Sigmoid colon (tissue), 7 donors: ENCODE data around the gene GOLGA3. TPM values are rescaled to one million over a fixed set of nuclear protein-coding genes. Genes with fewer than 3 reads are reported as not detected.

ENCODE experiments used
- DNase-seq: peaks from one replicate; pipeline ENCODE4 v3.0.0-alpha.2; 2019
- H3K27ac ChIP-seq, 4 donors: fragments of 200-600 bp; sonication (generic); one replicate each; pipeline ENCODE4 v1.5.1; 2016 to 2019; ENCODE audit warnings: mild to moderate bottlenecking in 1 of 4
- H3K27me3 ChIP-seq, 3 donors: fragments of 200-600 bp; sonication (generic); one replicate each; pipeline ENCODE4 v1.5.1; 2019; ENCODE audit warnings: mild to moderate bottlenecking in 1 of 3
- H3K36me3 ChIP-seq, 4 donors: fragments of 200-600 bp; sonication (generic); one replicate each; pipeline ENCODE4 v1.5.1; 2016 to 2019
- H3K4me1 ChIP-seq, 4 donors: fragments of 200-600 bp; sonication (generic); one replicate each; pipeline ENCODE4 v1.5.1; 2017 to 2019
- H3K4me3 ChIP-seq, 4 donors: fragments of 200-600 bp; sonication (generic); one replicate each; pipeline ENCODE4 v1.5.1; 2017 to 2019; ENCODE audit warnings: mild to moderate bottlenecking in 2 of 4, moderate library complexity in 1 of 4
- H3K9me3 ChIP-seq, 4 donors: fragments of 200-600 bp in 3 of 4; sonication (generic) in 3 of 4; one replicate each; pipeline versions ENCODE4 v1.5.1 to v1.6.1; 2013 to 2019
- EP300 ChIP-seq, 4 donors: sonication (generic); formaldehyde crosslinking; IDR thresholded peaks; one replicate each; pipeline ENCODE4 v1.6.1; 2017; ENCODE audit warnings: antibody characterized with exemption in 4 of 4
- POLR2A ChIP-seq, 2 donors: fragments of 450-650 bp; IDR thresholded peaks; one replicate each; pipeline ENCODE4 v1.6.1; 2016; ENCODE audit warnings: antibody characterized with exemption in 2 of 2, mild to moderate bottlenecking in 2 of 2, moderate library complexity in 2 of 2
- POLR2AphosphoS5 ChIP-seq, 4 donors: sonication (generic); formaldehyde crosslinking; IDR thresholded peaks; one replicate each; pipeline ENCODE4 v1.6.1; 2017; ENCODE audit warnings: antibody characterized with exemption in 4 of 4
- WGBS, 2 donors: extraction: QIAGEN DNeasy Blood & Tissue Kit; methylation state at CpG; one replicate each; pipeline ENCODE4 v1.1.7; 2013; 5-methylcytosine and 5-hydroxymethylcytosine counted together
- intact Hi-C: fragments of 100-400 bp; cut with DNase I; formaldehyde crosslinking; loops from one replicate; pipeline ENCODE4 v1.15.1; 2023
- polyA plus RNA-seq, 3 donors: library from polyadenylated mRNA; stranded (reverse); fragments of 200-250 nt; gene quantifications; one replicate each; pipeline ENCODE4 v1.2.3, GENCODE V29; 2013
- total RNA-seq, 4 donors: library from RNA; depleted of rRNA; stranded (reverse); fragments of >200 nt; gene quantifications; one replicate each; pipeline ENCODE4 v1.1.0, GENCODE V29; 2016
- TF ChIP-seq, protein P1 (sequence below), 4 experiments: fragments of 450-650 bp in 3 of 4; fragments of 200-600 bp in 1 of 4; IDR thresholded peaks; one replicate each; pipeline ENCODE4 v1.5.1; 2016 to 2019; ENCODE audit warnings: antibody characterized with exemption in 4 of 4, mild to moderate bottlenecking in 3 of 4, moderate library complexity in 2 of 4
- donor health status: healthy with polysubstance abuse.
- donor health status: Bipolar disorder and iron deficiency.
- donor health status: healthy.

Gene GOLGA3
- total and polyA plus RNA-seq, 7 donors, result 9.6 to 78.4 (median 45.7) TPM

DNA sequence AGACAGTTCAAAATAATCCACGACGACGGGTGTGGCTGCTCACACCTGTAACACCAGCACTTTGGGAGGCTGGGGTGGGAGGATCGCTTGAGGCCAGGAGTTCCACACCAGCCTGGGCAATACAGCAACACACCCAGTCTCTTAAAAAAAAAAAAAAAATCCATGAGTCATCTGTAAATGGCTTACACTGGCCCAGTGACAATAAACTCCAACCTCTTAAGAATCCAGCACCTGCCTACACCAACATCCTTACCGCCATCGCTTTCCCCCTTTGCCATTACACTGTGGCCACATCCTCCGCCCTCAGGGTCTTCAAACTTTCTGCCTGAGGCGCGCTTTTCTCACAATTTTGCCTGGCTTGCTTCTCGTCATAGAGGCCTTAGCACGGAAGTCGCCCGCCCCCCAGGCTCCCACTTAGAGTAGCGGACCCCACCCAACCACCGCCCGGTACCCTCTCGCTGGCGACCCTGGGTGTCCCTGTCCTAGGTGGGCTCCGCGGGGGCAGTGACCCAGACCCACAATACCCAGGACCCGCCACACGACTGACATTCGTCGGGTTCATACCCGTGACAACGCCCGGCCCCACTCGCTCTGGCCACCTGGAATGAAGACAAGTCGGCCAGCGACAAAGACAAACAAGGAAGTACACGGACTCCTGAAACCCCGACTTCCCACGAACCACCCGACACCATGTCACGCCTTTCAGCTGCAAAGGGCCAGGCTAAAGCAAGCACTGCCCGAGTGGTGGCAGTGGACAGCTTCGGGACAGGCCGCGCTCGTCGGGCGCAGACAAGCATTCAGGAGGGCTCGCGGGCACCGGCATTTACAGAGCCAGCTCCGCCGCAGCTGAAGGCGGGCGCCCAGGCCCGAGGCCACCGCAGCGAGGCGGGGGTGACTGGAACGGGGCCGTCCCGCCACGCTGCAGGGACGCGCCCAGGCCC is 636 bp downstream of the GOLGA3 start:
- Histone ChIP-seq H3K27me3 (no peaks in the 10 kb centered on the region), H3K4me3 (peak overlapping the region; percentile 67 to 98 (median 86)), H3K9me3 (no peaks in the 10 kb centered on the region), H3K36me3 (peaks cover 0 to 32% (median 9%) of the 10 kb centered on the region in 4 donors), H3K27ac (peak overlapping the region; percentile 89 to 98 (median 92)), H3K4me1 (peaks cover 0 to 34% (median 21%) of the 10 kb centered on the region in 4 donors)
- 2 to 9% methylated on average over 59 of the region's 59 CpGs for WGBS, 2 donors
- DNase-seq, result no peak
- intact Hi-C loops, result loop anchor here (2.0 to 5.0 kb wide), 3 partner anchors 66 to 254 kb away; partner anchors contain the start of genes ANKLE2 and ZNF140
- TF ChIP-seq POLR2A (IDR thresholded peaks at IDR 0.05), result no peak
- TF ChIP-seq, protein P1, sequence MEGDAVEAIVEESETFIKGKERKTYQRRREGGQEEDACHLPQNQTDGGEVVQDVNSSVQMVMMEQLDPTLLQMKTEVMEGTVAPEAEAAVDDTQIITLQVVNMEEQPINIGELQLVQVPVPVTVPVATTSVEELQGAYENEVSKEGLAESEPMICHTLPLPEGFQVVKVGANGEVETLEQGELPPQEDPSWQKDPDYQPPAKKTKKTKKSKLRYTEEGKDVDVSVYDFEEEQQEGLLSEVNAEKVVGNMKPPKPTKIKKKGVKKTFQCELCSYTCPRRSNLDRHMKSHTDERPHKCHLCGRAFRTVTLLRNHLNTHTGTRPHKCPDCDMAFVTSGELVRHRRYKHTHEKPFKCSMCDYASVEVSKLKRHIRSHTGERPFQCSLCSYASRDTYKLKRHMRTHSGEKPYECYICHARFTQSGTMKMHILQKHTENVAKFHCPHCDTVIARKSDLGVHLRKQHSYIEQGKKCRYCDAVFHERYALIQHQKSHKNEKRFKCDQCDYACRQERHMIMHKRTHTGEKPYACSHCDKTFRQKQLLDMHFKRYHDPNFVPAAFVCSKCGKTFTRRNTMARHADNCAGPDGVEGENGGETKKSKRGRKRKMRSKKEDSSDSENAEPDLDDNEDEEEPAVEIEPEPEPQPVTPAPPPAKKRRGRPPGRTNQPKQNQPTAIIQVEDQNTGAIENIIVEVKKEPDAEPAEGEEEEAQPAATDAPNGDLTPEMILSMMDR (IDR thresholded peaks at IDR 0.05), result no peak

DNA sequence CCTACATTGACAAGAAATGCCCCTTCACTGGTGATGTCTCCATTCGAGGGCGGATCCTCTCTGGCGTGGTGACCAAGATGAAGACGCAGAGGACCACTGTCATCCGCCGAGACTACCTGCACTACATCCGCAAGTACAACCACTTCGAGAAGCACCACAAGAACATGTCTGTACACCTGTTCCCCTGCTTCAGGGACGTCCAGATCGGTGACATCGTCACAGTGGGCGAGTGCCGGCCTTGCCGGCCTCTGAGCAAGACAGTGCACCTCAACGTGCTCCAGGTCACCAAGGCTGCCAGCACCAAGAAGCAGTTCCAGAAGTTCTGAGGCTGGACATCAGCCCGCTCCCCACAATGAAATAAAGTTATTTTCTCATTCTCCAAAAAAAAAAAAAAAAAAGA is 2.8 kb downstream of the GOLGA3 start:
- intact Hi-C loops, result loop anchor here (5.0 kb wide), 2 partner anchors 64 to 256 kb away; partner anchors contain the start of genes ANKLE2 and ZNF140
- Histone ChIP-seq H3K4me3 (no peak overlapping the region), H3K27ac (no peak overlapping the region), H3K9me3 (no peaks in the 10 kb centered on the region), H3K36me3 (peaks cover 0 to 45% (median 12%) of the 10 kb centered on the region in 4 donors), H3K4me1 (peaks cover 0 to 34% (median 21%) of the 10 kb centered on the region in 4 donors), H3K27me3 (no peaks in the 10 kb centered on the region)
- DNase-seq, result no peak
- 95 to 96% methylated on average over 16 of the region's 16 CpGs for WGBS, 2 donors
- TF ChIP-seq, protein P1 (IDR thresholded peaks at IDR 0.05), result no peak
- no peak for TF ChIP-seq EP300 (IDR thresholded peaks at IDR 0.05)

DNA sequence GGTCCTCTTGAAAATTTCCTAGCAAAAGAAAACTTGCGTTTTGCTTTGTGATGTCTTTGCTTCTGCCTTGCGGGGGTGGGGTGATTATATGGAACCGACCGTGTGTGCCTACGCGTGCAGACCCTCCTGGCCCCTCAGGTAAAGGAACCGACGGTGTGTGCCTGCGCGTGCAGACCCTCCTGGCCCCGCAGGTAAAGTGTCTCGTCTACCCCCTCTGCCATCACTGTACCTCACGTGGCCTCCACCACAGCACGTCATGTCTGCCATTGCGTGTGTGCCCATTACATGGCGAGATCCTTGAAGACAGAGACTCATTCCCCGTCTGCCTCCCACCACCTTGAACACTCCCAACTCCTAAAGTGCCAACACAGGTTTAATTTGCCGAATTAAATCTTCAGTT is 3.6 kb downstream of the GOLGA3 start:
- H3K36me3 ChIP-seq, result peaks cover 0 to 52% (median 18%) of the 10 kb centered on the region in 4 donors
- WGBS, 2 donors, result 95 to 96% methylated on average over 18 of the region's 18 CpGs
- peaks cover 0 to 34% (median 21%) of the 10 kb centered on the region in 4 donors for H3K4me1 ChIP-seq
- no peak for DNase-seq
- no peaks in the 10 kb centered on the region for H3K27me3 ChIP-seq
- no peak for TF ChIP-seq POLR2A (IDR thresholded peaks at IDR 0.05)
- TF ChIP-seq, protein P1 (IDR thresholded peaks at IDR 0.05), result no peak
- TF ChIP-seq EP300 (IDR thresholded peaks at IDR 0.05), result no peak
- no peak for TF ChIP-seq POLR2AphosphoS5 (IDR thresholded peaks at IDR 0.05)
- no peak overlapping the region for H3K27ac ChIP-seq
- intact Hi-C loops, result loop anchor here (5.0 kb wide), 2 partner anchors 63 to 257 kb away; partner anchors contain the start of genes ANKLE2 and ZNF140
- H3K9me3 ChIP-seq, result no peaks in the 10 kb centered on the region
- no peak overlapping the region for H3K4me3 ChIP-seq

DNA sequence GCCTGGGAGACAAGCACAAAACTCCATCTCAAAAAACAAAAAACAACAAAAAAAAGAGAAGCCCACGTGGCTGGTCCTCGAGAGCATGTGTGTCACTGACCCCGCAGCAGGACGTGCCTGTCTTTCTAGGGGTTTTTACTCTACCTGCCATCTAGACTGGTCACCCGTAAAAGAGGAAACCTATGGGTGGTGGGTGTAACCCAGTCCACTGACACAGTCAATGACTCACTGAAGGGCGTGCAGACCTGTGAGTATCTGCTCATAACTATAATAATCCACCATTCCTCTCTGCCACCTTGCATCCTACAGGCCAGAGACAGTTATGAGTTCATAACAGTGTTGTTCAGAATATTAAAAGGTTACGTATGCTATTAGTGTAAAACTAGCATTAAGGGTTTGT is 4.6 kb downstream of the GOLGA3 start:
- H3K27ac ChIP-seq, result no peak overlapping the region
- H3K27me3 ChIP-seq, result no peaks in the 10 kb centered on the region
- no peak for DNase-seq
- no peak for TF ChIP-seq POLR2A (IDR thresholded peaks at IDR 0.05)
- TF ChIP-seq, protein P1 (IDR thresholded peaks at IDR 0.05), result no peak
- TF ChIP-seq POLR2AphosphoS5 (IDR thresholded peaks at IDR 0.05), result no peak
- no peak for TF ChIP-seq EP300 (IDR thresholded peaks at IDR 0.05)
- intact Hi-C loops, result no loop called here
- peaks cover 2 to 62% (median 27%) of the 10 kb centered on the region in 4 donors for H3K36me3 ChIP-seq
- WGBS, 2 donors, result 79 to 86% methylated on average over 7 of the region's 7 CpGs
- H3K4me3 ChIP-seq, result no peak overlapping the region
- H3K9me3 ChIP-seq, result no peaks in the 10 kb centered on the region
- H3K4me1 ChIP-seq, result peaks cover 0 to 31% (median 21%) of the 10 kb centered on the region in 4 donors
